Type B pancreatic cell (in vitro differentiated cells): ENCODE results near the gene GNAZ. TPM values are rescaled to one million over a fixed set of nuclear protein-coding genes. Genes with fewer than 3 reads are reported as not detected.

ENCODE experiments used
- DNase-seq: peaks from one replicate; pipeline ENCODE4 v3.0.0; 2021; ENCODE audit warnings: mixed read lengths; ENCODE audit not compliant: unreplicated experiment; ENCODE audit errors: extremely low spot score
- H3K27ac Mint-ChIP-seq: 2 replicates; pipeline ENCODE4 v1.8.0; 2021; ENCODE audit warnings: mild to moderate bottlenecking, mixed read lengths
- H3K27me3 Mint-ChIP-seq: 2 replicates; pipeline ENCODE4 v1.8.0; 2021; ENCODE audit warnings: mixed read lengths
- H3K36me3 Mint-ChIP-seq: 2 replicates; pipeline ENCODE4 v1.8.0; 2021; ENCODE audit warnings: mixed read lengths
- H3K4me1 Mint-ChIP-seq: one replicate; pipeline ENCODE4 v1.8.0; 2021; ENCODE audit warnings: mixed read lengths; ENCODE audit not compliant: unreplicated experiment
- H3K4me3 Mint-ChIP-seq: 2 replicates; pipeline ENCODE4 v1.8.0; 2021; ENCODE audit warnings: mild to moderate bottlenecking, mixed read lengths
- H3K9me3 Mint-ChIP-seq: 2 replicates; pipeline ENCODE4 v1.8.0; 2021; ENCODE audit warnings: mixed read lengths
- CTCF ChIP-seq: fragments of 200-600 bp; sonication (generic); conservative IDR thresholded peaks from 2 replicates; pipeline ENCODE4 v1.5.0; 2021; ENCODE audit warnings: antibody characterized with exemption, mild to moderate bottlenecking
- total RNA-seq: library from RNA; stranded (reverse); gene quantifications from 2 replicates; pipeline ENCODE4 v1.2.1, GENCODE V29; 2021; ENCODE audit warnings: low replicate concordance

The GNAZ gene
- total RNA-seq, 1 donor from 2014 or later = 14.4 TPM

DNA sequence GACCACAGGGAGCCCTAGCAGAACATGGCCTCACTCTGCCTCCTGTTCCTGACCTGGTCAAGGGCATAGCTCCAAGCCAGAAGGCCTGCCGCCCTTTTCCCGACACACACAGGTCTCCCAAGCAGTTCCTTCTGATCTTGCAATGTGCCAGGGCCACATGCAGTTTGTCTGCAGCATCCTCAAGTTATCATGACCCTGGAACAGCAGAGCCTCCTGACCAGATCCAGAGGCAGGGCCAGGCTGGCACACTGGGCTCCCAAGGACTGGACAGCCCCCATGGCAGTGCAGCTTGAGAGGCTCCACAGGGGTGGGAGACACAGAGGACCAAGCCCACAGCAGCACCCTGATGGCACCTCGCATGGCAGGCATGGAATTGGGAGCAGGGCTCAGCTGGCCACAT, 31.2 kb downstream of the GNAZ start:
- Mint-ChIP-seq H3K27me3 (no peaks in the 10 kb centered on the region), H3K9me3 (no peaks in the 10 kb centered on the region)

DNA sequence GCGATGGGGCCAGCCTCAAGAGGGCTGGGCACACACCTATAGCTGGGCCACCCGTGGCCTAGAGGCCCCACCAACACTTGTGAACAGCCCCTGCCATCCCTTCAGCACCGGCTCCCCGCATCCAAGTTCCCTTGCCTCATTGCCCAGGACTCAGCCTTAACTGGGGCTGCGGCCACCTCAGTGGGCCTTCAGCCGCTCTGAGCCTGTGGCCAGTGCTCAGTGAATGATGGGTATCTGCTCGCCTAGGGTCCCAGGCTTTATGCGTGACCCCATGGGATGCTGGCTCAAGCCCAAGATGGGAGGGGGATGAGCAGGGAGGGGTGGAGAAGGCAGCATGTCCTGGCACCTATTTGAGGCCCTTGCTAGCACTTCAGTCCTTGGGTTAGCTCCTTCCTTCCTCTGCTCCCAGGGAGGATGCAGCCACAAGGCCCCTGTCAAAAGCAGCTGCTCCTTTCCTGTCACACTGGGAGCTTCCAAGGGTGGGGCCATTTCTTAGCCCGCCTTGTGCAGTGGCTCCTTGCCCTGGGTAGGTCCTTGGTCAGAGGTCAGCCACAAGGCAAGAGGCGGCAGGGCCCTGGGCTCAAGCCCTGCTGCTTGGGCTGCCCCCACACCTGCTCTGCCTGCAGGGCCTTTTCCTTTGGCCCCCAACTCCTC, 31.8 kb downstream of the GNAZ start:
- Mint-ChIP-seq H3K27me3 (no peaks in the 10 kb centered on the region), H3K4me3 (no peak overlapping the region), H3K27ac (no peak overlapping the region), H3K4me1 (no peaks in the 10 kb centered on the region), H3K9me3 (no peaks in the 10 kb centered on the region), H3K36me3 (no peaks in the 10 kb centered on the region)
- DNase-seq = no peak
- TF ChIP-seq CTCF = no peak

More for the DNA sequence above, 31.2 kb downstream of the GNAZ start:
- DNase-seq = no peak
- Mint-ChIP-seq H3K27ac (no peak overlapping the region), H3K4me3 (no peak overlapping the region), H3K36me3 (no peaks in the 10 kb centered on the region), H3K4me1 (no peaks in the 10 kb centered on the region)
- TF ChIP-seq CTCF = no peak

DNA sequence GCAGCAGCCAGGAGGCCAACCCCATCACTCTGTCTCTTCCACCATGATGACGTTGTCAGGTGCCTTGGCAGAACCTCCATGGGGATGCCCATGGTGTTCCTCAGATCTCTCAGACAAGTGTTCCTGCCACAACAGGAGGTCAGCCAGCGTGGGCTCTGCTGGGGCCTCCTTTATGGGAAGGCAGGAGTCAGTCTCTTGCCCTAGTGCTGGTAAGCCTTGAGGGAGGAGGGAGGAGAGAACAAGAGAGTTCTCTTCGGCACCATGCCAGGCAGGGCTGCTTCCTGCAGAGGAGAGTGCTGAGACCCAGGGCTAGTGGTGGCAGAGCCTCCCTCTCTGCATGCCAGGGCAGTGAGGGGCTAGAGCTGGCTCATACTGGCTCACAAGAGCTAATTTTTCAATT, 32.5 kb downstream of the GNAZ start:
- Mint-ChIP-seq H3K4me1 (no peaks in the 10 kb centered on the region), H3K27me3 (no peaks in the 10 kb centered on the region), H3K36me3 (no peaks in the 10 kb centered on the region), H3K4me3 (no peak overlapping the region), H3K9me3 (no peaks in the 10 kb centered on the region), H3K27ac (no peak overlapping the region)
- no peak for DNase-seq
- TF ChIP-seq CTCF = no peak

DNA sequence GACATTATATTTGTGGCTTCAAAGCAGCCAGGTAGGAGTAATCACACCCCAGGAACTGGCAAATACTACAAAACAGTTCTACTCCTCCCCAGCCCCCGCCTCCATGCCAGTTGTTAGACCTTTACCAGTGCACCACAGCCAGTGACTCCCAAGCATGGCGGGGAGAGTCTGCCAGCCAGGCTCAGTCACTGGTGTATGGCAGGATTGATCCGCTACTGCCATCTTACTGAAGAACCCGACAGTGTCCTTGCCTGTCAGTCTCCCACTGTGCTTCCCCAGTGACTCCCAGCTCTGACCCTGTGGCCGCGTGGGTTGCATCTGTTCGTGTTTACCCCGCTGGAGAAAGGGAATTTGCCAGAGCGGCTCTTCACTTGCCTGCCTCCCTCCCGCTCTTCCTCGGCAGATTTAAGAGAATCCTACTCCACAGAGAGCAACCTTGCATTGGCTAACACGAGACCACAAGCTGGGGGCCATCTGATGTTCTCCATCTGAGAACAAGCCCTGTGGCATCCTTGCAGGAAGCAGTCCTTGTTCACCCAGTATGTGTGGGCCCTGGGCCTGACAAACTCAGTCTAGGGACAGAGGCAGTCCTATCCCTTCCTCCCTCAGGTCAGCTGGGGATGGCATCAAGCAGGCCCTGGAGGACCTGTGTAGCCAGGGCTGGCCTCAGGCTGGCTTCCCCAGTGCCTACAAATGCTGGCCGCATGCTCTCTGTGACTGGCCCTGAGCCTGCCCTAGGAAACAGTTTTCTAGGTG, 33.1 kb downstream of the GNAZ start:
- Mint-ChIP-seq H3K4me3 (no peak overlapping the region), H3K27ac (peak overlapping the region; percentile 32), H3K9me3 (no peaks in the 10 kb centered on the region), H3K27me3 (no peaks in the 10 kb centered on the region), H3K36me3 (no peaks in the 10 kb centered on the region), H3K4me1 (no peaks in the 10 kb centered on the region)
- no peak for TF ChIP-seq CTCF
- no peak for DNase-seq

GRCh38 chr22:23104187-23104971, 34.1 kb downstream of the GNAZ start:
- Mint-ChIP-seq H3K27ac (no peak overlapping the region), H3K9me3 (no peaks in the 10 kb centered on the region), H3K36me3 (no peaks in the 10 kb centered on the region), H3K27me3 (no peaks in the 10 kb centered on the region), H3K4me1 (no peaks in the 10 kb centered on the region), H3K4me3 (no peak overlapping the region)
- DNase-seq = no peak
- TF ChIP-seq CTCF = no peak
